ENCODE results near the gene SERTAD1.

DNA sequence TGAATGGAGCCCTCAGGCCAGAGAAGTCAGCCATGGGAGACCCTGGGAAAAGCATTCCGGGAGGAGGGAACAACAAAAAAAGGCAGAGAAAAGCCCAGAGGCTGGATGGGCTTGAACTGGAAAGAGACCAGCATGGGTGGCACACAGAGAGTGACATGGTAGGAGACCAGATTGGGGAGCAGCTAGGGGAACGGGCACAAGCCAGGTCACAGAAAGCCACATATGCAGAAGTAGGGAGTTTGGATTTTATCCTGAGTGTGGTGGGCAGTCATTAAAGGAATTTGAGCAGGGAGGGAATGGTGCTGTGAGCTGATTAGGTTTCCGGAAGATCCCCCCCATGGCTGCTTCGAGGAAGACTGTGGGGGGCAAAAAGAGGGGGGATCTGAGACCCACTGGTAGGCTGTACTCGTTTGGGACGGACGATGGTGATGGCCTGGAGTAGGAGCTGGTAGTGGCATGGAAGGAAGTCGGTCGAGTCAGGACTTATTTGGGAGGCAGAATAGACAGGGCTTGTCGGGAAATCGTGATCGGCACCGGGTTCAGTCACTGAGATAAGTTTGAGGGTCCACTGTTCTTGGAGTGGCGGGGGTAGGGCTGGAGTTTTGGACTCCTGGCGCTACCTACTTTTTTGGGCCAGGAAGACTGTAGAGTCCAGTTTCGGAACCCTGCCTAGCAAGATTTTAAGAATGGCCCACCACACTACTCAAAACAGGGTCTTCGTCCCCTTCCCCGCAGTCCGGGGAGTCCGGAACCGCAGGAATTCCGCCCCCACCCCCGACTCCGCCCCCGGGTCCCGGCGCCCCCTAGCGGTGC, 949 bp downstream of the SERTAD1 start:
- TF ChIP-seq EZH2 (IDR thresholded peaks at IDR 0.05) (no peak), POLR2AphosphoS5 (IDR thresholded peaks at IDR 0.05; ENCODE audit: borderline replicate concordance, low read depth, low read length) (no peak)

All from SK-N-MC (cell line).